Mucosa of stomach (tissue), 1 donor: Measurements from ENCODE around the gene FANCC.
A peak's percentile ranks its signal among the peaks of the same experiment; 100 is the strongest.

Experiments
- H3K27me3 ChIP-seq: one replicate; pipeline ENCODE4 v1.7.0; 2013; ENCODE audit warnings: mild to moderate bottlenecking, low read length; ENCODE audit not compliant: control insufficient read depth, insufficient read depth
- H3K36me3 ChIP-seq: one replicate; pipeline ENCODE4 v1.7.0; 2013; ENCODE audit warnings: low read length; ENCODE audit not compliant: control insufficient read depth, insufficient read depth
- H3K4me1 ChIP-seq: one replicate; pipeline ENCODE4 v1.7.0; 2013; ENCODE audit warnings: mild to moderate bottlenecking, low read length; ENCODE audit not compliant: control insufficient read depth, insufficient read depth
- H3K4me3 ChIP-seq: one replicate; pipeline ENCODE4 v1.7.0; 2013; ENCODE audit warnings: low read length
- H3K9ac ChIP-seq: one replicate; pipeline ENCODE4 v1.7.0; 2013; ENCODE audit warnings: mild to moderate bottlenecking, low read length, moderate library complexity
- H3K9me3 ChIP-seq: one replicate; pipeline ENCODE4 v1.7.0; 2013; ENCODE audit warnings: mild to moderate bottlenecking, low read length, moderate library complexity; ENCODE audit not compliant: control insufficient read depth
- donor health status: Pancreatic carcinoma.

The FANCC gene

GRCh38 chr9:95317119-95317892 is at the start of gene FANCC:
Gene FANCC, minus strand, starts transcription at chr9:95317709. Its CDS starts 68,418 bp downstream, at chr9:95249291.
- H3K9me3 ChIP-seq: no peaks in the 10 kb centered on the region
- peak within 1 kb of the TSS; percentile 92 for H3K4me3 ChIP-seq
- no peaks in the 10 kb centered on the region for H3K4me1 ChIP-seq
- no peaks in the 10 kb centered on the region for H3K36me3 ChIP-seq
- no peaks in the 10 kb centered on the region for H3K27me3 ChIP-seq
- peak within 1 kb of the TSS; percentile 85 for H3K9ac ChIP-seq

- H3K4me1 ChIP-seq: no peaks in the 10 kb centered on the region
- H3K36me3 ChIP-seq: no peaks in the 10 kb centered on the region
- H3K4me3 ChIP-seq: no peak overlapping the region
- no peaks in the 10 kb centered on the region for H3K9me3 ChIP-seq
- H3K27me3 ChIP-seq: no peaks in the 10 kb centered on the region
- H3K9ac ChIP-seq: no peak overlapping the region
Observed at GRCh38 chr9:95366731-95367325, 49.3 kb upstream of the FANCC start.

- no peaks in the 10 kb centered on the region for H3K9me3 ChIP-seq
- H3K27me3 ChIP-seq: no peaks in the 10 kb centered on the region
- no peak overlapping the region for H3K4me3 ChIP-seq
- no peaks in the 10 kb centered on the region for H3K36me3 ChIP-seq
- H3K4me1 ChIP-seq: no peaks in the 10 kb centered on the region
- H3K9ac ChIP-seq: no peak overlapping the region
Observed at GRCh38 chr9:95365766-95366165, 48.3 kb upstream of the FANCC start.

DNA sequence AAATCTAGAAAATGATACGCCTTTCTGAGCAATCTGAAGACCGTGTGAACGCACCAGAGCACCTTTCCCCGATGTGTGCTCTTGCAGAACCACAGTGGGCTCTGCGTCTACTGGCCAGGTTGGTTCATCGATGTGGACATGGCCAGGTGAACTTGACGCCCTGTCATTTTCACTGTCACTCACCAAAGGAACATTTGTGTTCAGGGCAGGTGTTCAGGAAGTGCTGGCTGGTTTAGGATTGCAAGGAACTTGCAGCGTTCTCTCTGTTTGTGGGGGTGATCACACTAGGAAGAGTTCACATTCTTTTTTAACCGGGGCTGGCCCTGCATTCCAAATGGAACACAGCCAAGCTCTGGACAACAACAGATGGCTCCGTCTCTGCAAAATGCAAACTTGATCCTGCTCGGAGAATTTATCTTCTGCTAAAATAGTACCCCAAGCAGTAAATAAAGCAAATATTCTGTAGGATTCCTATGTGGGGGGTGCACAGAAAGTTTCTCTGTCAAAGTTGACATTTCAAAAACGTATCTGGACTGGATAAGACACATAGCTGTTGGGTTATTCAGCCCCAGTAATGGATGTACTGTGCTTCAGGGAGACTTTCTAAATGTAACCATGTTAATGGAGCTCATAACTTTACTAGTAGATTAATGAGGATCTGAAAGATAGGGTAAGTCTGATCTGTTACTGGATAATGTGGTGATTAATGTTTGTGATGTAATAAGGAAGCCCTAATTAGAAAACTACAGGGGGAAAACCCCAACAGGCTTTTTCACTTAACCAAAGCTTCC is 45.7 kb upstream of the FANCC start:
- no peak overlapping the region for H3K4me3 ChIP-seq
- no peaks in the 10 kb centered on the region for H3K4me1 ChIP-seq
- no peaks in the 10 kb centered on the region for H3K9me3 ChIP-seq
- no peak overlapping the region for H3K9ac ChIP-seq
- no peaks in the 10 kb centered on the region for H3K36me3 ChIP-seq
- H3K27me3 ChIP-seq: no peaks in the 10 kb centered on the region

- Histone ChIP-seq H3K27me3 (no peaks in the 10 kb centered on the region), H3K9me3 (no peaks in the 10 kb centered on the region), H3K4me1 (no peaks in the 10 kb centered on the region), H3K4me3 (no peak overlapping the region), H3K36me3 (no peaks in the 10 kb centered on the region), H3K9ac (no peak overlapping the region)
Observed at GRCh38 chr9:95360866-95361265, 43.4 kb upstream of the FANCC start.

DNA sequence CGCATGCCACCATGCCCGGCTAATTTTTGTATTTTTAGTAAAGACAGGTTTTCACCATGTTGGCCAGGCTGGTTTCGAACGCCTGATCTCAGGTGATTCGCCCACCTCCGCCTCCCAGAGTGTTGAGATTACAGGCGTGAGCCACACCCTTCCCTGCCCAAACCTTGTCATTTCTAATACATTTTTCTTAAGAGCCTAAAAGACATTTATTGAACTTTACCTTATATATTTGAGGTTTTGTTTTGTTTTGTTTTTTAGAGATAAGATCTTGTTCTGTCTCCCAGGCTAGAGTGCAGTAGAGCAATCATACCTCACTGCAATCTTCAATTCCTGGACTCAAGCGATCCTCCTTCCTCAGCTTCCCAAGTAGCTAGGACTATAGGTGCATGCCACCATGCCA is 39.8 kb upstream of the FANCC start:
- H3K36me3 ChIP-seq: no peaks in the 10 kb centered on the region
- no peak overlapping the region for H3K9ac ChIP-seq
- H3K4me3 ChIP-seq: no peak overlapping the region
- no peaks in the 10 kb centered on the region for H3K4me1 ChIP-seq
- no peaks in the 10 kb centered on the region for H3K9me3 ChIP-seq
- no peaks in the 10 kb centered on the region for H3K27me3 ChIP-seq

DNA sequence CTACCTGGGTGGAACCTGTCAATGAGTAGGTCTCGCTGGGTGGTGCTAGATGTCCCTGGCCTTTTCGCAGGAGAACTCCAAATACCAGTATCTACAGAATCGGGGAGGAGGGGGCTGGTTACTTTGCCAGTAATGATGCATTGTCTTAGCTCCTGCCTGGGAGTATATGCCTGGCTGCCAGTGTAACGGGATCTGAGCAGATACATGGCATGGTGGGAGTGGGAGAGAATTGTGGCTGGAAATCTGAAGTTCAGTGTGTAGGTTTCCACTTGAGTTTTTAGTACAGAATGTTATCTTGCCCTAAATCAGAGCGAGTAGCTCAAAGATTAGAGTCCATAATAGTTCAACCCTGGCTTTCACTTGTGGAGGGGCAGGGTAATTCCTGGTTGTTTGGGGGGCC is 38.0 kb upstream of the FANCC start:
- H3K9ac ChIP-seq: no peak overlapping the region
- no peaks in the 10 kb centered on the region for H3K36me3 ChIP-seq
- H3K27me3 ChIP-seq: no peaks in the 10 kb centered on the region
- no peak overlapping the region for H3K4me3 ChIP-seq
- no peaks in the 10 kb centered on the region for H3K4me1 ChIP-seq
- H3K9me3 ChIP-seq: no peaks in the 10 kb centered on the region

- H3K9me3 ChIP-seq: no peaks in the 10 kb centered on the region
- H3K9ac ChIP-seq: no peak overlapping the region
Observed at GRCh38 chr9:95351051-95351450, 33.5 kb upstream of the FANCC start.

DNA sequence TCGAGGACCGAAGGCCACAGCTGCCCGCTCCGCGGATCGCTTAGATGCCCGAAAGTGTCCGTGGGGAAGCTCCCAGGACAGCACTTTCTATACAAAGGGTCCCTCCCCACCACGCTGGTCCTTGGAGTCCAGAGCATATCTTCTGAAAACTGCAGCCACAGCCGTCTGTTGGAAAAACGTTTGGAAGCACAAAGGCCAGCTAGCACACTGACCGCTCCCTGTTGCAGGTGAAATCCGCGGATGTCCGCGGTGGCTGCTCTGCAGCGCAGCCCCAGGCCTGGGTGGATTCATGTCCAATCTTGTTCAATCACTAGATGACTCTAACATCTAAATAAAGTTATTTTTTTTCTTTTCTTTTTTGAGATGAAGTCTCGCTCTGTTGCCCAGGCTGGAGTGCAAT is 32.8 kb upstream of the FANCC start:
- H3K9me3 ChIP-seq: no peaks in the 10 kb centered on the region
- H3K27me3 ChIP-seq: peaks cover 18% of the 10 kb centered on the region
- H3K4me3 ChIP-seq: no peak overlapping the region
- no peaks in the 10 kb centered on the region for H3K36me3 ChIP-seq
- H3K9ac ChIP-seq: no peak overlapping the region
- H3K4me1 ChIP-seq: no peaks in the 10 kb centered on the region

More at GRCh38 chr9:95351051-95351450, 33.5 kb upstream of the FANCC start:
- peaks cover 18% of the 10 kb centered on the region for H3K27me3 ChIP-seq
- no peaks in the 10 kb centered on the region for H3K4me1 ChIP-seq
- H3K4me3 ChIP-seq: no peak overlapping the region
- H3K36me3 ChIP-seq: no peaks in the 10 kb centered on the region

GRCh38 chr9:95349091-95350038 is 31.9 kb upstream of the FANCC start:
- H3K4me1 ChIP-seq: no peaks in the 10 kb centered on the region
- H3K4me3 ChIP-seq: no peak overlapping the region
- no peaks in the 10 kb centered on the region for H3K36me3 ChIP-seq
- no peak overlapping the region for H3K9ac ChIP-seq
- no peaks in the 10 kb centered on the region for H3K9me3 ChIP-seq
- peaks cover 18% of the 10 kb centered on the region for H3K27me3 ChIP-seq

GRCh38 chr9:95346021-95346420 is 28.5 kb upstream of the FANCC start:
- H3K9me3 ChIP-seq: no peaks in the 10 kb centered on the region
- H3K36me3 ChIP-seq: no peaks in the 10 kb centered on the region
- H3K4me1 ChIP-seq: no peaks in the 10 kb centered on the region
- no peak overlapping the region for H3K4me3 ChIP-seq
- H3K27me3 ChIP-seq: peaks cover 18% of the 10 kb centered on the region
- H3K9ac ChIP-seq: no peak overlapping the region
